Measurements from ENCODE around the gene FBXL20.

The FBXL20 gene

GRCh38 chr17:39235555-39236449 lies 165.6 kb downstream of the FBXL20 start:
- H3K4me3 ChIP-seq (ENCODE audit: low read length): no peak overlapping the region
- DNase-seq (ENCODE audit: low read depth): peak; percentile 69
- TF ChIP-seq, protein P1, sequence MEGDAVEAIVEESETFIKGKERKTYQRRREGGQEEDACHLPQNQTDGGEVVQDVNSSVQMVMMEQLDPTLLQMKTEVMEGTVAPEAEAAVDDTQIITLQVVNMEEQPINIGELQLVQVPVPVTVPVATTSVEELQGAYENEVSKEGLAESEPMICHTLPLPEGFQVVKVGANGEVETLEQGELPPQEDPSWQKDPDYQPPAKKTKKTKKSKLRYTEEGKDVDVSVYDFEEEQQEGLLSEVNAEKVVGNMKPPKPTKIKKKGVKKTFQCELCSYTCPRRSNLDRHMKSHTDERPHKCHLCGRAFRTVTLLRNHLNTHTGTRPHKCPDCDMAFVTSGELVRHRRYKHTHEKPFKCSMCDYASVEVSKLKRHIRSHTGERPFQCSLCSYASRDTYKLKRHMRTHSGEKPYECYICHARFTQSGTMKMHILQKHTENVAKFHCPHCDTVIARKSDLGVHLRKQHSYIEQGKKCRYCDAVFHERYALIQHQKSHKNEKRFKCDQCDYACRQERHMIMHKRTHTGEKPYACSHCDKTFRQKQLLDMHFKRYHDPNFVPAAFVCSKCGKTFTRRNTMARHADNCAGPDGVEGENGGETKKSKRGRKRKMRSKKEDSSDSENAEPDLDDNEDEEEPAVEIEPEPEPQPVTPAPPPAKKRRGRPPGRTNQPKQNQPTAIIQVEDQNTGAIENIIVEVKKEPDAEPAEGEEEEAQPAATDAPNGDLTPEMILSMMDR (IDR thresholded peaks at IDR 0.05; ENCODE audit: insufficient read depth, low read depth, low read length, missing control alignments): peak; percentile 72

- peak; percentile 23 for DNase-seq (ENCODE audit: low read depth)
- TF ChIP-seq, protein P1 (IDR thresholded peaks at IDR 0.05; ENCODE audit: insufficient read depth, low read depth, low read length, missing control alignments): peak; percentile 67
These were observed 169.6 kb downstream of the FBXL20 start for GRCh38 chr17:39231591-39232551.

GRCh38 chr17:39231091-39231561 lies 170.3 kb downstream of the FBXL20 start:
- no peak for DNase-seq (ENCODE audit: low read depth)
- no peak overlapping the region for H3K4me3 ChIP-seq (ENCODE audit: low read length)
- TF ChIP-seq, protein P1 (IDR thresholded peaks at IDR 0.05; ENCODE audit: insufficient read depth, low read depth, low read length, missing control alignments): no peak

More at GRCh38 chr17:39231591-39232551, 169.6 kb downstream of the FBXL20 start:
- H3K4me3 ChIP-seq (ENCODE audit: low read length): no peak overlapping the region

DNA sequence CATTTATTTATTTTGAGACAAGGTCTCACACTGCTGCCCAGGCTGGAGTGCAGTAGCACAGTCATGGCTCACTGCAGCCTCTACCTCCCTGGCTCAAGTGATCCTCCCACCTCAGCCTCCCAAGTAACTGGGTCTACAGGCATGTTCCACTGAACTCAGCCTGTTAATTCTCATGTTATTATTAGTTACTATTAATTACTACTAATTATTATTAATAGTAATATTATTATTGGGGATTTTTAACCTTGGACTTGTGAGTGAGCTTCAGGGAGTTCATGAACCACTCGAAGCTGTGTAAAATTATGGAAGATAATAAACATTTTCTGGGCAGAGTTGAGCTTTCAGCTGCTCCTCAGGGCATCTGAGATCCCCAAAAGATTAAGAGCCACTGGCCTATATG lies 171.1 kb downstream of the FBXL20 start:
- TF ChIP-seq, protein P1 (IDR thresholded peaks at IDR 0.05; ENCODE audit: insufficient read depth, low read depth, low read length, missing control alignments): no peak
- DNase-seq (ENCODE audit: low read depth): no peak
- no peak overlapping the region for H3K4me3 ChIP-seq (ENCODE audit: low read length)

DNA sequence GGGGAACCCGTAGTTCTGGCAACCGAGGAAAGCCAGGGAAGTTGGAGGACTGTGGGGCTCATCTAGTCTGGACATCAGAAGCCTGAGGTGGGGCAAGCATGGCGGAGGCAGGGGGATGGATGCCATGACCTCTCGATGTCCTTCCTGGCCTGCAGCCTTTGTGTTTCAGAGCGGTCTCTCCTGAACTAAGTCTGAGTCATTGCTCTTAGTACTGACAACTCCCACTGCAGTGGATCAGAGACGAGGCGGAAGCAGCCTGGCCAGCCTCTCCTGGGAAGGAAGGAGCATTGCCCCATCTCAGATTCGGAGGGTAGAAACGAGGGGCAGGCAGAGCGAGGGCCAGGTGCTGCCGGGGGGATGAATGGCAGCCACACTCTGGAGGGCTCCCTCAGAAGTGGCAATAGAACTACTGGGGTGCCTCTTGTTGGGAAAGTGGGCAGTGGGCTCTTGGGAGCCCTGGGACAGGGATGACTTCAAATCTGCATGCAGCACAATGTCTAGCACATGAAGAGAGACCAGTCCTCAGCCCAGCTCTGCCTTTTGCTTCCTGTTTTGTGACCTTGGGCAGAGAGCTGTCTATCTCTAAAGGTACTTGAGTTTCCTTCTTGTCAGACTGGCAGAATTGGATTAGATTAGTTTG lies 172.0 kb downstream of the FBXL20 start:
- H3K4me3 ChIP-seq (ENCODE audit: low read length): no peak overlapping the region
- DNase-seq (ENCODE audit: low read depth): peak; percentile 49
- TF ChIP-seq, protein P1 (IDR thresholded peaks at IDR 0.05; ENCODE audit: insufficient read depth, low read depth, low read length, missing control alignments): no peak

DNA sequence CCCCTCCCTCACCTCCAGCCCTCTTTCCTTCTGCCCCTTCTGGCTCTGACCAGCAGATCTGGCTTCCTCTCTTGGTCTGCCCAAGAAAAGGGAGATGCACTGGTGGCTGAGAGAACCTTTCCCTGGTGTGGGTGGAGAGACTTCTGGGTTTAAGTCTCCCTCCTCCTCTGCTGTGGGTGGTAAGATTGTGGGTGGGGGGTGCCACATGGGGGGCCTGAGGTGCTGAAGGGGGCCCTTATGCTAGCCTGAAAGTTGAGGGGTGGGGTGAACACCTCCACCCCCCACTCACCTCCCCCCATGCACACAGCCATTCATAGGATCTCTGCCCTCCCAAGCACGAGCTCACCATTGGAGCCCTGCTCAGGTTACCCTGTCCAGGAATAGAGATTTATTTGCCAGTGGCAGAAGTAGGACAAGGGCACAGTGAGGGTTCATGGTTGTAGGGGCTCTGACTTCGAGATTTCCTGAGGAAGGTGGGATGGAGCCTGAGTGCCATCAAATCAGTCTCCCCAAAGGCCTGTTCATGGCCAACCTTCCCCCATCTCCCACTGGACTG lies 174.0 kb downstream of the FBXL20 start:
- TF ChIP-seq, protein P1 (IDR thresholded peaks at IDR 0.05; ENCODE audit: insufficient read depth, low read depth, low read length, missing control alignments): no peak
- no peak for DNase-seq (ENCODE audit: low read depth)

More for the DNA sequence above, 174.0 kb downstream of the FBXL20 start:
- H3K4me3 ChIP-seq (ENCODE audit: low read length): no peak overlapping the region

All from epithelial cell of esophagus (primary cell).